HFFc6 (cell line): ENCODE data around the gene CRYGN. TPM values are rescaled to one million over a fixed set of nuclear protein-coding genes. Genes with fewer than 3 reads are reported as not detected.

Experiments used
- DNase-seq: peaks from one replicate; pipeline ENCODE4 v3.0.0-alpha.2; 2018
- H3K27ac Mint-ChIP-seq: 2 replicates; pipeline ENCODE4 v1.8.0; 2020; ENCODE audit warnings: mild to moderate bottlenecking, mixed read lengths
- H3K27me3 Mint-ChIP-seq: 2 replicates; pipeline ENCODE4 v1.8.0; 2021; ENCODE audit warnings: mild to moderate bottlenecking, moderate library complexity, mixed read lengths; ENCODE audit not compliant: insufficient read depth
- H3K36me3 Mint-ChIP-seq: 2 replicates; pipeline ENCODE4 v1.8.0; 2021; ENCODE audit warnings: low read depth, mixed read lengths
- H3K4me1 Mint-ChIP-seq: 2 replicates; pipeline ENCODE4 v1.8.0; 2020; ENCODE audit warnings: low read depth, mixed read lengths
- H3K4me3 Mint-ChIP-seq: 2 replicates; pipeline ENCODE4 v1.8.0; 2020; ENCODE audit warnings: mild to moderate bottlenecking, moderate library complexity, mixed read lengths
- H3K9me3 Mint-ChIP-seq: 2 replicates; pipeline ENCODE4 v1.8.0; 2020; ENCODE audit warnings: mild to moderate bottlenecking, mixed read lengths
- CTCF ChIP-seq: fragments of 200-600 bp; sonication (generic); IDR thresholded peaks from 2 replicates; pipeline ENCODE4 v1.5.0; 2021; ENCODE audit warnings: antibody characterized with exemption, mild to moderate bottlenecking
- total RNA-seq, 6 experiments: library from RNA; stranded (reverse); fragmentation: NEBNext Ultra II Directional; extraction: Animal tissue kit (Norgen Biotek cat#: 25700); gene quantifications; 2 replicates in 1 of 6; 3 replicates in 5 of 6; pipeline ENCODE4 v1.2.3, GENCODE V29; 2021

The CRYGN gene
- total RNA-seq, 6 experiments from 2014 or later, result not detected

- Mint-ChIP-seq H3K9me3 (no peaks in the 10 kb centered on the region), H3K27ac (no peak overlapping the region), H3K4me1 (peaks cover 9% of the 10 kb centered on the region), H3K36me3 (no peaks in the 10 kb centered on the region), H3K4me3 (no peak overlapping the region), H3K27me3 (peaks cover 5% of the 10 kb centered on the region; the same call in 1 of the 2 replicates)
- no peak for TF ChIP-seq CTCF
- no peak for DNase-seq
Observed at GRCh38 chr7:151454305-151454704, 14.4 kb upstream of the CRYGN start.

DNA sequence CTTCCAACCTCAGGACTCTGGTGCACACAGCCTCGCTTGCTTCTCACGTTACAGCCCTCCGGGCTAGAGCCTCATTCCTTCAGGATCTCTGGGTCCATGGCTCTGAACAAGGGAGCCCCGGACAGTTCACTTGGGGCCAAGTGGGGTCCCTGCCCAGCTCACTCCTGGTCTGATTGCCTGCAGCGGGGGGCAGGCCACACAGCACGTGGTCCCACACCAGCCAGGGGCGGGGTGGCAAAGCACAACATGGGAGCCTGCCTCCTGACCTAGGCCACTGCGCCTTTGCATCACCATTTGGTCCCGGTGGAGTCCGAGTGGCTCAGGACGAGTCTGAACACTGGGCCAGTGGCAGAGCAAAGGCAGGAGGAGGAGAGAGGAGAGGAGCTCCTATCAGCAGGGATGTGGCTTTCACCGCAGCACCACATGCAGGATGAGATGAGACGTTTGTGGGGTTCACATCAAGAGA, 13.4 kb upstream of the CRYGN start:
- DNase-seq, result no peak
- TF ChIP-seq CTCF, result no peak
- Mint-ChIP-seq H3K9me3 (no peaks in the 10 kb centered on the region), H3K27ac (no peak overlapping the region), H3K27me3 (peaks cover 5% of the 10 kb centered on the region; the same call in 1 of the 2 replicates), H3K4me3 (no peak overlapping the region), H3K36me3 (no peaks in the 10 kb centered on the region), H3K4me1 (peaks cover 6% of the 10 kb centered on the region)

GRCh38 chr7:151452680-151453325, 12.9 kb upstream of the CRYGN start:
- TF ChIP-seq CTCF, result no peak
- no peak overlapping the region for H3K27ac Mint-ChIP-seq
- no peaks in the 10 kb centered on the region for H3K9me3 Mint-ChIP-seq
- H3K36me3 Mint-ChIP-seq, result no peaks in the 10 kb centered on the region
- no peak for DNase-seq
- peaks cover 6% of the 10 kb centered on the region for H3K4me1 Mint-ChIP-seq
- peaks cover 5% of the 10 kb centered on the region; the same call in 1 of the 2 replicates for H3K27me3 Mint-ChIP-seq
- no peak overlapping the region for H3K4me3 Mint-ChIP-seq

DNA sequence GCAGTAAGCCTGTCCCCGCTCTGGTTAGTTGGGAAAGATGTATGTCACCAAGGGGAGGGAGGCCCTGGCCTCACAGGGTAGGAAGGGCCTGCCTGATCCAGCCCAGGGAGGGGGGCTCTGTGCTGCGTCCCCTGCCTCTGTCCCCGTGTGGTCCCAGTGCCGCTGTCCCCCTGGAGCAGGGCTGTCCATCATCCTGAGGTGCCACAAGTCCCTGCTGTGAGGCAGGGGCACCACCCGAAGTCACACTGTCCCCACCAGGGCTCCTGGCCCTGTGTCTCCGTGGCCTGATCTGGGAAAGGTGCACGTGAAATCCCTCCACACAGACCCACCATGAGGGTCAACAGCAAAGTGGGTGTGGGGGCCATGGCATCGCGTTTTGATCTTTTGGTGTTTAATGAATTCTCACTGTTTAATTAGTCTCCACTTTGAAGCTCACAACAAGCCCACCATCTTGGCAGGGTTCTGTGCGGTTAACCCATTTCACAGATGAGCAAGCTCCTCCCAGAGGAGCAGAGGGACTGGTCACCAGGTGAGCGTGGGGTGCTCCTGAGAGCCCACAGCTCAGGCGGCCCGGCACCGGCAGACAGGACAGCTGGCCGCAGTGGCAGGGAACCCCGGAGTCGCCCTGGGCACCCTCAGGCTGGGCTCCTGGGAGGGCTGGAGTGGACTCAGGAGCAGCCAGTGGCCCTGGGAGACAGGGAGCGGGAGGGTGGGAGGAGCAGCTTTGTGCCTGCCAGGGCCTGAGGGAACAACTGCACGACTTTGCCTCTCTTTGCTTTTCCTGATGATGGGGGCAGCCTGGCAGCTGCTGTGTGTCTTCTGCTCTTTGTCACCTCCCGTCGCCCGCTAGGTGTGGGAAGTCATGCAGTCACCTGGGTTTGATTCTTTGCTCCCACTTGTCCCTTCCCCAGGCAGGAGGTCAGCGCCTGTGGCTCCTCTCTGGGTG, 12.0 kb upstream of the CRYGN start:
- Mint-ChIP-seq H3K27me3 (peaks cover 7% of the 10 kb centered on the region), H3K4me1 (peaks cover 6% of the 10 kb centered on the region), H3K9me3 (no peaks in the 10 kb centered on the region), H3K4me3 (no peak overlapping the region), H3K36me3 (no peaks in the 10 kb centered on the region), H3K27ac (no peak overlapping the region)
- TF ChIP-seq CTCF, result no peak
- DNase-seq, result no peak

DNA sequence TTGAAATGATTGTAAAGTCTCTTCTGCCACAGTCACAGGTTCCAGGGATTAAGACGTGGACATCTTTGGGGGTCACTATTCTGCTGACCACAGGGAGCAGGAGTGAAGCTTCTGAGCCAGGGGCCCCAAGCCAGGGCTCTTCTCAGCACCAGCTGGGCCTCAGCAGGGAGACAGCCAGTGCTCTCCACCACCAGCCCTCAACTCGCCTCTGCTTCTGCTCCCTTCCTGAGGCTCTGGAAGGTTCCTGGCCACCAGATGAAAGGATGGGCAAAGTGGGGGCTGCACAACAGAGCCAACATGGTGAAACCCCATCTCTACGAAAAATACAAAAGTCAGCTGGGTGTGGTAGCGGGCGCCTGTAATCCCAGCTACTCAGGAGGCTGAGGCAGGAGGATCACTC, 11.2 kb upstream of the CRYGN start:
- Mint-ChIP-seq H3K9me3 (no peaks in the 10 kb centered on the region), H3K27ac (no peak overlapping the region)
- no peak for TF ChIP-seq CTCF

More for the DNA sequence above, 11.2 kb upstream of the CRYGN start:
- peaks cover 8% of the 10 kb centered on the region for H3K27me3 Mint-ChIP-seq
- H3K4me1 Mint-ChIP-seq, result peaks cover 6% of the 10 kb centered on the region
- H3K36me3 Mint-ChIP-seq, result no peaks in the 10 kb centered on the region
- no peak overlapping the region for H3K4me3 Mint-ChIP-seq
- no peak for DNase-seq
